SU-DHL-6 (cell line): Measurements from ENCODE around the gene CTNNA2.

Experiments used
- H2AFZ ChIP-seq: fragments of 200-600 bp; sonication (generic); 2 replicates; pipeline ENCODE4 v1.6.1; 2014; ENCODE audit warnings: low read depth, mild to moderate bottlenecking, moderate library complexity, mixed read lengths, antibody characterized with exemption, low read length; ENCODE audit not compliant: severe bottlenecking
- H3F3A ChIP-seq: fragments of 200-600 bp; shearing (Covaris generic); 2 replicates; pipeline ENCODE4 v1.6.0; 2016; ENCODE audit warnings: antibody characterized with exemption, mild to moderate bottlenecking; ENCODE audit not compliant: insufficient read depth
- H3K27ac ChIP-seq: fragments of 200-600 bp; sonication (generic); 2 replicates; pipeline ENCODE4 v1.5.1; 2016; ENCODE audit warnings: low read depth, mild to moderate bottlenecking, low read length, moderate library complexity, mixed read lengths
- H3K27me3 ChIP-seq: fragments of 200-600 bp; sonication (generic), shearing (Covaris generic); 2 replicates; pipeline ENCODE4 v1.6.0; 2014; ENCODE audit warnings: mild to moderate bottlenecking, low read length
- H3K36me3 ChIP-seq: fragments of 200-600 bp; sonication (generic); 2 replicates; pipeline ENCODE4 v1.6.1; 2014; ENCODE audit warnings: mild to moderate bottlenecking, low read length, mixed read lengths
- H3K4me2 ChIP-seq: fragments of 300-600, 200-600 bp; shearing (Covaris generic), sonication (generic); 2 replicates; pipeline ENCODE4 v1.6.0; 2014; ENCODE audit warnings: low read length, low read depth, mild to moderate bottlenecking; ENCODE audit not compliant: poor library complexity, severe bottlenecking
- H3K4me3 ChIP-seq: fragments of 200-600 bp; sonication (generic); 2 replicates; pipeline ENCODE4 v1.5.1; 2014; ENCODE audit warnings: antibody characterized with exemption, low read length, mild to moderate bottlenecking, mixed read lengths; ENCODE audit not compliant: insufficient read depth, poor library complexity, severe bottlenecking
- H3K79me2 ChIP-seq: fragments of 200-600 bp; sonication (generic); 2 replicates; pipeline ENCODE4 v1.6.1; 2014; ENCODE audit warnings: mild to moderate bottlenecking, low read length, moderate library complexity; ENCODE audit not compliant: insufficient read depth
- H3K9ac ChIP-seq: fragments of 200-600 bp; sonication (generic); 2 replicates; pipeline ENCODE4 v1.7.0; 2014; ENCODE audit warnings: mild to moderate bottlenecking, low read length
- H3K9me2 ChIP-seq: fragments of 200-600 bp; sonication (generic); replicated peaks from 2 replicates; pipeline ENCODE4 v1.6.1; 2014; ENCODE audit warnings: low read length; ENCODE audit not compliant: insufficient read depth
- H3K9me3 ChIP-seq: fragments of 200-600 bp; sonication (generic); 2 replicates; pipeline ENCODE4 v1.6.1; 2014; ENCODE audit warnings: low read length, mixed read lengths; ENCODE audit not compliant: insufficient read depth
- H4K20me1 ChIP-seq: fragments of 200-600 bp; sonication (generic); 2 replicates; pipeline ENCODE4 v1.6.1; 2014; ENCODE audit warnings: low read depth, mild to moderate bottlenecking, antibody characterized with exemption, low read length, moderate library complexity, mixed read lengths
- EZH2phosphoT487 ChIP-seq: fragments of 200-600 bp; sonication (generic), shearing (Covaris generic); conservative IDR thresholded peaks from 2 replicates; pipeline ENCODE4 v1.6.1; 2018; ENCODE audit warnings: mild to moderate bottlenecking, antibody characterized with exemption, low read length, moderate library complexity, mixed read lengths
- TF ChIP-seq, protein P1 (sequence below): fragments of 200-600 bp; sonication (generic); IDR thresholded peaks from one replicate; pipeline ENCODE4 v1.5.1; 2017; ENCODE audit warnings: antibody characterized with exemption, mild to moderate bottlenecking, low read length, moderate library complexity; ENCODE audit not compliant: insufficient read depth, poor library complexity, severe bottlenecking

CTNNA2 gene

DNA sequence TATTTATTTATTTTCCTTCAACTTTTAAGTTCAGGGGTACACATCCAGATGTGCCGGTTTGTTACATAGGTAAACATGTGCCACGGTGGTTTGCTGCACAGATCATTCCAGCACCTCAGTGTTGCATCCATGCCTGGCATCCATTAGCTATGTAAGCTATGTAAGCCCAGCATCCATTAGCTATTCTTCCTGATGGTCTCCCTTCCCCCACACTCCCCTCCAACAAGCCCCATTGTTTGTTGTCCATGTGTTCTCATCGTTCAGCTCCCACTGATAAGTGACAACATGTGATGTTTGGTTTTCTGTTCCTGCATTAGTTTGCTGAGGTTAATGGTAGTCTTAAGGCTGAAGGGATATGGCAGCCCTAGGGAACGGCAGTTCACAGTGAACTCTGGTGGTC lies 203.4 kb downstream of the CTNNA2 start:
- Histone ChIP-seq H2AFZ (no peak overlapping the region), H3K4me2 (no peak overlapping the region), H3F3A (no peaks in the 10 kb centered on the region), H3K9me3 (no peaks in the 10 kb centered on the region), H3K79me2 (no peaks in the 10 kb centered on the region), H3K36me3 (no peaks in the 10 kb centered on the region), H3K9ac (no peak overlapping the region), H4K20me1 (no peaks in the 10 kb centered on the region), H3K9me2 (no peaks in the 10 kb centered on the region; the same call in 1 of the 2 replicates), H3K27ac (no peak overlapping the region), H3K4me3 (no peak overlapping the region), H3K27me3 (no peaks in the 10 kb centered on the region)
- no peak for TF ChIP-seq EZH2phosphoT487
- TF ChIP-seq, protein P1, sequence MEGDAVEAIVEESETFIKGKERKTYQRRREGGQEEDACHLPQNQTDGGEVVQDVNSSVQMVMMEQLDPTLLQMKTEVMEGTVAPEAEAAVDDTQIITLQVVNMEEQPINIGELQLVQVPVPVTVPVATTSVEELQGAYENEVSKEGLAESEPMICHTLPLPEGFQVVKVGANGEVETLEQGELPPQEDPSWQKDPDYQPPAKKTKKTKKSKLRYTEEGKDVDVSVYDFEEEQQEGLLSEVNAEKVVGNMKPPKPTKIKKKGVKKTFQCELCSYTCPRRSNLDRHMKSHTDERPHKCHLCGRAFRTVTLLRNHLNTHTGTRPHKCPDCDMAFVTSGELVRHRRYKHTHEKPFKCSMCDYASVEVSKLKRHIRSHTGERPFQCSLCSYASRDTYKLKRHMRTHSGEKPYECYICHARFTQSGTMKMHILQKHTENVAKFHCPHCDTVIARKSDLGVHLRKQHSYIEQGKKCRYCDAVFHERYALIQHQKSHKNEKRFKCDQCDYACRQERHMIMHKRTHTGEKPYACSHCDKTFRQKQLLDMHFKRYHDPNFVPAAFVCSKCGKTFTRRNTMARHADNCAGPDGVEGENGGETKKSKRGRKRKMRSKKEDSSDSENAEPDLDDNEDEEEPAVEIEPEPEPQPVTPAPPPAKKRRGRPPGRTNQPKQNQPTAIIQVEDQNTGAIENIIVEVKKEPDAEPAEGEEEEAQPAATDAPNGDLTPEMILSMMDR: no peak

DNA sequence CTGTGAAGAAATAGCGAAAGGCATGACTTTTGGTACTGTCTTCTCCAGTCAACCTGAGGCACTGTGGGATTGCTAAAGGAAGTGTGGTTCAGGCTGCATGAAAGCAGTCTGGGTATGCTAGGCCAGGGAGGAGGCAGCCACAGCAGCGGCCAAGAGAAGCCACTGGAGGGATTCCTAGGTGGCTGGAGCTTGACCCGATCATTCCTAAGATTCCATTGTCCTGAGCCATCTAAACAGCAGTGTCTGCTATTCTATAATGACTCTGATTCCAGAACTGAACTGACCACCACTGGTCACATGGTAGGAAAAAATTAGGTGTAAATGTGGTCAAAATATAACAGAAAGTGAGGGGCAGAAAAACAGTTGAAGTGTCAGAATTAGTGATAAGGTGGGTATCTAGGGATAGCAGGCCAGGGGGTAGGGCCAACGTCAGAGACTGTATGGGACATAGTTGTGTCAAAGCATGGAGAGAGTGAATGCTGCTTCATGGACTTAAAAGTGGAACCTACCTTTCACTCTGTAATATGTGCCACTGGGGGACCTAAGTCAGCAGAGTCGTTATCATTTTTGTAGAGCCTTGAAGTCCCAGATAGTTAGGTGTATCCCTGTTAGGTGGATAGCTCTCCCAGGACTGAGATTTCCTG lies 204.6 kb downstream of the CTNNA2 start:
- no peak overlapping the region for H3K27ac ChIP-seq
- no peaks in the 10 kb centered on the region for H3F3A ChIP-seq
- H3K9me2 ChIP-seq: no peaks in the 10 kb centered on the region; the same call in 1 of the 2 replicates
- H3K27me3 ChIP-seq: no peaks in the 10 kb centered on the region
- no peaks in the 10 kb centered on the region for H3K36me3 ChIP-seq
- no peak for TF ChIP-seq EZH2phosphoT487
- TF ChIP-seq, protein P1: no peak
- no peaks in the 10 kb centered on the region for H3K79me2 ChIP-seq
- H3K4me2 ChIP-seq: no peak overlapping the region
- H3K9me3 ChIP-seq: no peaks in the 10 kb centered on the region
- no peaks in the 10 kb centered on the region for H4K20me1 ChIP-seq
- H3K4me3 ChIP-seq: no peak overlapping the region
- H2AFZ ChIP-seq: no peak overlapping the region
- H3K9ac ChIP-seq: no peak overlapping the region

DNA sequence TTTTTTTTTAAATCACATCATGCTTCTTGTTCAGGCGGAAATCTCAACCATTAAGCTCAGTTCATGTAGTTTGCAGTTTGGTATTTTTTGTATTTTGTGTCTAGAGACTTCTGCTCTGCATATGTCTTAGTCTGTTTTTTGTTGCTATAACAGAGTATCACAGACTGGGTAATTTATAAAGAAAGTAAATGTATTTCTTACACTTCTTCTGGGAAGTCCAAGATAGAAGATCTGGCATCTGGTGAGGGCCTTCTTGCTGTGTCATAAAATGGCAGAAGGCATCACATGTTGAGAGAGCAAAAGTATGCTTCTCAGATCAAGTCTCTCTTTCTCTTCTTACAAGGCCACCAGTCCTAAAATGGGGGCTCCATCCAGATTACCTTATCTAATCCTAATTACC lies 208.2 kb downstream of the CTNNA2 start:
- Histone ChIP-seq H3K9ac (no peak overlapping the region), H4K20me1 (no peaks in the 10 kb centered on the region), H3K27ac (no peak overlapping the region), H3K4me3 (no peak overlapping the region), H3K4me2 (no peak overlapping the region), H3K9me2 (no peaks in the 10 kb centered on the region; the same call in 1 of the 2 replicates), H3K36me3 (no peaks in the 10 kb centered on the region), H2AFZ (no peak overlapping the region), H3K27me3 (no peaks in the 10 kb centered on the region), H3K79me2 (no peaks in the 10 kb centered on the region), H3F3A (no peaks in the 10 kb centered on the region), H3K9me3 (no peaks in the 10 kb centered on the region)
- TF ChIP-seq, protein P1: no peak
- no peak for TF ChIP-seq EZH2phosphoT487
